HG03432 (cell line): Measurements from ENCODE around the gene FIBP.

Source experiments
- ATAC-seq: cut with Tn5 transposase; IDR thresholded peaks from one replicate; pipeline ENCODE4 v1.9.1; 2021; ENCODE audit warnings: mild to moderate bottlenecking, moderate library complexity; ENCODE audit not compliant: unreplicated experiment

Gene FIBP

GRCh38 chr11:65871811-65872548 is 16.3 kb downstream of the FIBP start:
- no peak for ATAC-seq

DNA sequence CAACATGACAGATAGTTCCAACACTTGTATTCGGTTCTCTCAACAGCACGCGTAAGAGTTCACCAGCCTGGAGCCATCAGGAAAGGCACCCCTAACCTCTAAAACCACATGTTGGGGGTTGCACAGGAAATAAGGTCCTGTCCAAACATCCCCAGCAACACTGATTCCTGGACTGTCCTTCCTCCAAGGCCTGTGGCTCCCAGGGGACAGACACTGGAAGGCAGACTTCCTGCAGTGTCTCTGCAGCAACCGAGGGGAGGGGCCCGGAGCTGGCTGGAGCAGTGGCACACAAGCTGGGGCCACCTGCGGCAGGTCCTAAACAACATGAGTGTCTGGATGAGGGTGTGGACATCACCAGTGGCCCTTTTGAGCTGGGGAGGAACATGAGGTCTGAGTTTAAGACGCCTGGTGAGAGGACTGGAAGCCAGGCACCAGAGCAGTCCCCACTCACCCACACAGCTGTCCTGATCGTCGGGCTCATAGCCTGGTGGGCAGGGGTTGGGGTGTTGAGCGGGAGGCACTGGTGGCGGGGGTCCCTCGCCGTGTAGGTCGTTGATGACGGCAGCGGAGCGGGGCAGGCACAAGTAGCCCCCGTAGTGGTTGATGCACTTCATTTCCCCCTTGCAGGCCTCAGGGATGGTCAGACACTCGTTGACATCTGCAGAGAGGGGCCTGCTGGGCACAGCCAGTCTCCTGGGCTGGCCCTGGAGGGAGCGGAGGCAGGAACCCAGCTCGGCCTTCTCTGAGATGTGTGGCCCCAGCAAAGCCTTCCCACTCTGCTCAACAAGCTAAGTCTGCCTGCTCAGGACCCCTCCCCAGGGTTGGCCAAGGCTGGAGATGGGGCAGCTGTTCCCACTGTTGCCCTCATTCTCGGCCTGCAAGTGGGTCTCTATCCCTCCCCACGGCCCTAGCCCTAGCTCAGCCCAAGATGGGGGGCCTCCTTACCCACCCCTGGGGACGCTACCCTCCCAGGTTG is 17.3 kb downstream of the FIBP start:
- ATAC-seq, result no peak

DNA sequence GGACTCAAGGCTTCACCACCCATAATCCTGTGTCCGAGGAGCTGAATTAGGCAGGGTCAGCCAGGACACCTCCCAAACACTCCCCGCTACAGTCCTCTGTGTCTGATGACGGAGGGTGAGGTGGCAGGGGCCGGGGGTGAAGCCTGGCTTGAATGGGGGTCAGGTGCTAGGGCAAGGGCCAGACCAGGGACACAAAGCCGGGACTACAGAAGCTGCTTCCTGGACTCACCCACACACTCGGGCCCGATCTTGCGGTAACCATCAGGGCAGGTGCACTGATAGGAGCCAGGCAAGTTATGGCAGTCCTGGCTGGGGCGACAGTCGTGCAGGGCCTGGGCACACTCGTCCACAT is 18.0 kb downstream of the FIBP start:
- no peak for ATAC-seq

- no peak for ATAC-seq
These were observed 18.5 kb downstream of the FIBP start for GRCh38 chr11:65869643-65870306.

DNA sequence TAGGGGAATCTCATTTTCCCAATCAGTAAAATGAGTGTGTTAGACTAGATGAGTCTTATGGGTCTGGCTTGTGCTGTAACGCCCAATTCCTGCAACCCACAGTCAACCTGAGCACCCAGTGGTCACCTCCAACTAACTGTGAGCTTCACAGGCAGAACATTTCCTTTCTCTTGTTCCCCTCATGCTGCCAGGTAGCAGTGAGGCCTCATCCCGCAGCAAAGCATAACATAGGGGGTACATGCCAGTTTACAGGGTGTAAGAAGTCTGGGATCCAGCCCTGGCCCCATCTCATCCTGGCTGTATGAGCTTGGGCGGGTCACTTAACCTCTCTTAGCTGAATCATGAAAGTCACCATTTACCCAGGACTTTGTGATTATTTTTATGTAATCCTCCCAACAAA is 19.4 kb downstream of the FIBP start:
- ATAC-seq, result no peak

DNA sequence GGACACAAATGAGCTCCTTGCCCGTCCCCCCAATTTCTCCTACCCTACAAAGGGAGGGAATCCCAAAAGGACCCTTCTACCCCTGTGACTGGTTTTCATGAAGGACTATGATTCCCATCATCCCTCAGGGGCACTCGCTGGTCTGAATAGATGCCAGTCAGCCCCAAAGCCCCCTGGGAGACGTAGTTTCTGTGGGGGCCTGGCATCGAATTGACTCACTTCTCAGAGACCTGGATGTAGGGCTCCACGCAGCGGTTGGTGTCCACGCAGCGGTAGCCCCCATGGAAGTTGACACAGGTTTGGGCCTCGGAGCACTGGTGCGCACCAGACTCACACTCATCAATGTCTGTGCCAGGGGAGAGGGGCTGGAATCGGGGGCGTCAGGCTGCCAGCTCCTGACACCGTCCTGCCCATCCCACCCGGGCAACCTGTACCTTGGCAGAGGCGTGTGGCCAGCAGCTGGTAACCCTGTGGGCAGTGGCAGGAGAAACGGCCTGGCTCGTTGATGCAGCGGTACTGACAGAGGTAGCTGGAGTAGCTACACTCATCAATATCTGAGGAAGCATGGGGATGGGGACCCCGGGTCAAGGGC is 20.1 kb downstream of the FIBP start:
- no peak for ATAC-seq

- no peak for ATAC-seq
These were observed 20.8 kb downstream of the FIBP start for GRCh38 chr11:65867284-65868071.

DNA sequence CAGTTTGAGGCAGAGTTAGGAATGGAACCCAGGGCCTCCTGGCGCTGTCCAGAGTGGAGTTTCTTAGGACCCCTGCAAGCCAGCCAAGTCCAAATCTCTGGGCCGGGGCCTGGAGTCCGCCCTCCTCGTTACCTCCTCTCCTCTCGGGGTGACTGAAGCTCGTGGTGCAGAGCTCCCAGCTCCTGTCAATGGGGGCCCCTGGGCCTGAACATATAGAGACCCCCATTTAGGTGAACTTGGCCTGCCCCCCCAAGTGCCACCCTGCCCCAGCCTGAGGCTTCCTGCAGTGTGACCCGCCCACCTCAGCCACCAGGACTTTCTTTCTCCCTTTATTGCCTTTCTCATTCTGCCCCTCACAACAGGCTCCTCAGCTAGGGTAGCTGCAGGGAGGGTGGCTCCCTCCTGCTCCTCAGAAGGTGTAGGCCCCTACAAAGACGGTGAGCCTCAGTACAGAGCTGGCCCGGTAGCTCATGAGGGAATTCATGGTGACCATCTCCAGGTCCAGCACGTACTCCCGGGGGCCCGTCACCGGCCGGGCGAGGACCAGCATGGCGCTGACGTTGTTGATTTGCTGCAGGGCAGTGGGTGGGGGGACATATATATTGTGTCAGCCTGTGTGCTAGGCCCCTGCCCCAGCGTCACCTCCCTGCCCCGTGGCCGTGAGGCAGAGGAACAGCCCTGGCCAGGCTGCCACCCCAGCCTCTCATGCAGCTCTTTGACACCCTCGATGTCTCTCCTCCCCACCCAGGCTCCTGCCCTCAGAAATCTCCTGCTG is 21.6 kb downstream of the FIBP start:
- ATAC-seq, result no peak

GRCh38 chr11:65865550-65866172 is 22.6 kb downstream of the FIBP start:
- no peak for ATAC-seq

DNA sequence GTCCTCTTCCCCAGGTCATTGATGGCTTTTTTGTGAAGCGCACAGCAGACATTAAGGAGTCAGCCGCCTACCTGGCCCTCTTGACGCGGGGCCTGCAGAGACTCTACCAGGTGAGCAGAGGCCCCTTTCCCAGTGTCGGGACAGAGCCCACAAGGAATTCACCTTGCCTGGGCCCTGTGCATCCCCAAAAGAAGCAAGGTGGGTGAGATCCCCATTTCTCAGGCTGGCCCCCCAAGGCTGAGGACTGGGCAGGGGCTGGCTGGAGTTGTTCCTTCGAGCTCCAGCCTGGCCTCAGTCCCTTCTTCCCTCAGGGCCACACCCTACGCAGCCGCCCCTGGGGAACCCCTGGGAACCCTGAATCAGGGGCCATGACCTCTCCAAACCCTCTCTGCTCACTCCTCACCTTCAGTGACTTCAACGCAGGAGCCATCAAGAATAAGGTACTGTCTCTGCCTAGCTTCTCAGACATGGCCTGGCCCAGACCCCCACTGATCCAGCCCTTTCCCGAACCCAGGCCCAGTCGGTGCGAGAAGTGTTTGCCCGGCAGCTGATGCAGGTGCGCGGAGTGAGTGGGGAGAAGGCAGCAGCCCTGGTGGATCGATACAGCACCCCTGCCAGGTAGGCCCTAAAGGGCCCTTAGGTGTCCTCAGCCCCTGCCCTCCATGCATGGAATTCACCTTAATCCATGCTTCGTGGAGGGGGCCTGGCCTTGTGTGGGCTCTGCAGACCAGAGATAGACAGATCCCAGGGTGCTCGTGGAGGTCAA is 23.4 kb downstream of the FIBP start:
- no peak for ATAC-seq

- no peak for ATAC-seq
These were observed 24.2 kb downstream of the FIBP start for GRCh38 chr11:65863889-65864705.

GRCh38 chr11:65862941-65863888 is 25.1 kb downstream of the FIBP start:
- no peak for ATAC-seq

DNA sequence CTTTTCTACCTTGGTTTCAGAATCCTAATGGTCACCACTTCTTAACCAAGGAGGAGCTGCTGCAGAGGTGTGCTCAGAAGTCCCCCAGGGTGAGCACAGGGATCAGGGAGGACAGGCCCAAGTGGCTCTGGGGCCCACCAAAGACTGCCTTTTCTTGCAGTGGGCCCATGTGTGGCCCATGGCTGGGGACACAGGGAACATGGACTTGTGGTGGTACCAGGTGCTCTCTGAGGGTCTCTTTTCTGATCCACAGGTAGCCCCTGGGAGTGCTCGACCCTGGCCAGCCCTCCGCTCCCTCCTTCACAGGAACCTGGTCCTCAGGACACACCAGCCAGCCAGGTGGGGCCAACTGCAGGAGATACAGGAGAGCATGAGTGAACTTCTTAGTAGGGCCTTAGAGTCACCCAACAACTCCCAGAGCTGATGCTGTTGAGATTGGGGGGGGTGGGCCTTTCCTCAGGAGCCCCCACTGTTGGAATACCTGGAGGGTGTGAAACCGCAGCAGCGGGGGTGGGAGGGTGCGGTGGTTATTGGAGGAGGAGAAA is 26.0 kb downstream of the FIBP start:
- no peak for ATAC-seq

GRCh38 chr11:65861533-65862183 is 26.6 kb downstream of the FIBP start:
- no peak for ATAC-seq

DNA sequence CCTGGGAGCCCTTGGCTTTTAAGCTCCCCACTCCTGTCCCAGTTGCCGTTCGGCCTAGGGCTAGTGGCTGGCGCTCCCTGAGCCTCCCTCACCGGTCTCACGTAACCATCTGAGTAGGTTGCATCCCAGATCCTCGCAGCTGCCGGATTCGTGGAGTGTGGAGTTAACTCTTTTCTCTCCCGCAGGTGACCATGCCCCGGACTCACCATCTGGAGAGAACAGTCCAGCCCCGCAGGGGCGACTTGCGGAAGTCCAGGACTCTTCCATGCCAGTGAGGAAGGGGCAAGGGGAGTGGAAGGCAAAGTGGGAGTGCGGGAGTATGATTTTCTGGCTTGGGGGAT is 27.1 kb downstream of the FIBP start:
- ATAC-seq, result no peak
